H9 (cell line): Measurements from ENCODE around the gene MMD. TPM values are rescaled to one million over a fixed set of nuclear protein-coding genes. Genes with fewer than 3 reads are reported as not detected.

Experiments
- DNase-seq: peaks from one replicate; pipeline ENCODE4 v3.0.0-alpha.2; 2017
- H2AFZ ChIP-seq: one replicate; pipeline ENCODE4 v1.6.1; 2013; ENCODE audit warnings: mild to moderate bottlenecking, low read length, control low read depth, moderate library complexity
- H2AK5ac ChIP-seq: 2 replicates; pipeline ENCODE4 v1.6.1; 2013; ENCODE audit warnings: low read length, control low read depth, mixed read lengths; ENCODE audit not compliant: insufficient read length
- H2BK120ac ChIP-seq: one replicate; pipeline ENCODE4 v1.6.1; 2013; ENCODE audit warnings: low read depth, mild to moderate bottlenecking, low read length, control low read depth, inconsistent platforms; ENCODE audit not compliant: poor library complexity, severe bottlenecking
- H2BK12ac ChIP-seq: 2 replicates; pipeline ENCODE4 v1.6.1; 2013; ENCODE audit warnings: low read length, control low read depth, mixed read lengths, low read depth; ENCODE audit not compliant: insufficient read length
- H2BK15ac ChIP-seq: 2 replicates; pipeline ENCODE4 v1.6.1; 2013; ENCODE audit warnings: low read depth, low read length, control low read depth
- H2BK20ac ChIP-seq: one replicate; pipeline ENCODE4 v1.6.1; 2013; ENCODE audit warnings: low read depth, mild to moderate bottlenecking, low read length, control low read depth, inconsistent platforms; ENCODE audit not compliant: poor library complexity, severe bottlenecking
- H2BK5ac ChIP-seq: 2 replicates; pipeline ENCODE4 v1.6.1; 2013; ENCODE audit warnings: low read length, control low read depth, mixed read lengths; ENCODE audit not compliant: insufficient read length
- H3K14ac ChIP-seq: 2 replicates; pipeline ENCODE4 v1.6.1; 2013; ENCODE audit warnings: low read length, control low read depth; ENCODE audit not compliant: insufficient read depth
- H3K18ac ChIP-seq: 2 replicates; pipeline ENCODE4 v1.6.1; 2013; ENCODE audit warnings: low read depth, mild to moderate bottlenecking, mixed read lengths, low read length, control low read depth; ENCODE audit not compliant: insufficient read length
- H3K23ac ChIP-seq: 2 replicates; pipeline ENCODE4 v1.6.1; 2013; ENCODE audit warnings: low read length, control low read depth, mixed read lengths, low read depth; ENCODE audit not compliant: insufficient read length
- H3K23me2 ChIP-seq: 2 replicates; pipeline ENCODE4 v1.6.1; 2013; ENCODE audit warnings: low read depth, mild to moderate bottlenecking, mixed read lengths, low read length, control low read depth; ENCODE audit not compliant: insufficient read length, poor library complexity, severe bottlenecking
- H3K27ac ChIP-seq: 2 replicates; pipeline ENCODE4 v1.5.1; 2013; ENCODE audit warnings: low read length, control low read depth, mixed read lengths, low read depth; ENCODE audit not compliant: insufficient read length
- H3K27me3 ChIP-seq: 2 replicates; pipeline ENCODE4 v1.6.1; 2013; ENCODE audit warnings: low read length, control low read depth, inconsistent platforms; ENCODE audit not compliant: insufficient read depth
- H3K4ac ChIP-seq: 2 replicates; pipeline ENCODE4 v1.6.1; 2013; ENCODE audit warnings: low read depth, mild to moderate bottlenecking, control low read depth, inconsistent platforms, low read length, moderate library complexity
- H3K4me1 ChIP-seq: 2 replicates; pipeline ENCODE4 v1.6.1; 2013; ENCODE audit warnings: low read length, control low read depth, inconsistent platforms; ENCODE audit not compliant: insufficient read depth
- H3K4me2 ChIP-seq: 2 replicates; pipeline ENCODE4 v1.6.1; 2013; ENCODE audit warnings: low read length, control low read depth, mixed read lengths; ENCODE audit not compliant: insufficient read length, insufficient read depth
- H3K56ac ChIP-seq: 2 replicates; pipeline ENCODE4 v1.6.1; 2013; ENCODE audit warnings: low read depth, mild to moderate bottlenecking, mixed read lengths, low read length, control low read depth; ENCODE audit not compliant: insufficient read length
- H3K79me1 ChIP-seq: 2 replicates; pipeline ENCODE4 v1.6.1; 2013; ENCODE audit warnings: low read depth, mild to moderate bottlenecking, moderate library complexity, low read length, control low read depth, inconsistent platforms; ENCODE audit not compliant: insufficient read depth, poor library complexity, severe bottlenecking
- H3K79me2 ChIP-seq: 2 replicates; pipeline ENCODE4 v1.6.1; 2013; ENCODE audit warnings: low read length, control low read depth, inconsistent platforms; ENCODE audit not compliant: insufficient read depth
- H3K9ac ChIP-seq: 2 replicates; pipeline ENCODE4 v1.6.1; 2013; ENCODE audit warnings: low read length, control low read depth, mixed read lengths; ENCODE audit not compliant: insufficient read length; ENCODE audit errors: extremely low read depth
- H3K9me3 ChIP-seq: one replicate; pipeline ENCODE4 v1.6.1; 2013; ENCODE audit warnings: low read depth, low read length, inconsistent platforms; ENCODE audit not compliant: control insufficient read depth
- H3T11ph ChIP-seq: one replicate; pipeline ENCODE4 v1.6.1; 2013; ENCODE audit warnings: mild to moderate bottlenecking, low read length, control low read depth, inconsistent platforms
- H4K20me1 ChIP-seq: one replicate; pipeline ENCODE4 v1.6.1; 2013; ENCODE audit not compliant: control insufficient read depth, insufficient read length, insufficient read depth
- H4K5ac ChIP-seq: 2 replicates; pipeline ENCODE4 v1.6.1; 2013; ENCODE audit warnings: low read depth, mild to moderate bottlenecking, mixed read lengths, low read length, control low read depth; ENCODE audit not compliant: insufficient read length
- H4K8ac ChIP-seq: replicated peaks from 2 replicates; pipeline ENCODE4 v1.6.1; 2013; ENCODE audit warnings: low read length, control low read depth, mixed read lengths, low read depth; ENCODE audit not compliant: insufficient read length
- H4K91ac ChIP-seq: 2 replicates; pipeline ENCODE4 v1.6.1; 2013; ENCODE audit warnings: low read depth, mild to moderate bottlenecking, moderate library complexity, mixed read lengths, low read length, control low read depth; ENCODE audit not compliant: insufficient read length
- H3K27ac Mint-ChIP-seq, 3 experiments: 2 replicates in 2 of 3; 3 replicates in 1 of 3; pipeline ENCODE4 v1.8.0; 2020 to 2021; ENCODE audit warnings: mixed read lengths in 3 of 3, mild to moderate bottlenecking in 1 of 3, moderate library complexity in 1 of 3
- H3K27me3 Mint-ChIP-seq: 2 replicates; pipeline ENCODE4 v1.8.0; 2021; ENCODE audit warnings: low read depth, mild to moderate bottlenecking, moderate library complexity, mixed read lengths
- H3K36me3 Mint-ChIP-seq, 3 experiments: 2 replicates in 2 of 3; 3 replicates in 1 of 3; pipeline ENCODE4 v1.8.0; 2020 to 2021; ENCODE audit warnings: low read depth in 3 of 3, mixed read lengths in 3 of 3; ENCODE audit not compliant: insufficient read depth in 1 of 3
- H3K4me1 Mint-ChIP-seq, 2 experiments: 2 replicates each; pipeline ENCODE4 v1.8.0; 2020; ENCODE audit warnings: mixed read lengths in 2 of 2
- H3K4me3 Mint-ChIP-seq, 2 experiments: 2 replicates in 1 of 2; 3 replicates in 1 of 2; pipeline ENCODE4 v1.8.0; 2020 to 2021; ENCODE audit warnings: mild to moderate bottlenecking in 2 of 2, mixed read lengths in 2 of 2, moderate library complexity in 1 of 2
- H3K9me3 Mint-ChIP-seq, 2 experiments: 2 replicates in 1 of 2; 3 replicates in 1 of 2; pipeline ENCODE4 v1.8.0; 2020; ENCODE audit warnings: mild to moderate bottlenecking in 2 of 2, mixed read lengths in 2 of 2, moderate library complexity in 1 of 2
- CTCF ChIP-seq: fragments of 200-600 bp; sonication (generic); conservative IDR thresholded peaks from 3 replicates; pipeline ENCODE4 v1.8.0; 2021; ENCODE audit warnings: antibody characterized with exemption, mild to moderate bottlenecking
- WGBS: extraction: QIAGEN DNeasy Blood & Tissue Kit; methylation state at CpG from one replicate; pipeline ENCODE4 v1.1.7; 2013; ENCODE audit warnings: missing lambda C conversion rate, low lambda C conversion rate, mixed read lengths; ENCODE audit not compliant: insufficient read length; ENCODE audit errors: extremely low coverage; 5-methylcytosine and 5-hydroxymethylcytosine counted together
- total RNA-seq: library from RNA; stranded (reverse); gene quantifications from 2 replicates; pipeline ENCODE4 v1.2.1, GENCODE V29; 2021

MMD gene
- total RNA-seq, 1 experiment from 2014 or later: 24.0 TPM

GRCh38 chr17:55437159-55437605 lies 15.5 kb upstream of the MMD start:
- Histone ChIP-seq H4K5ac (no peak overlapping the region), H3K4me2 (no peak overlapping the region), H2BK120ac (no peak overlapping the region), H3K23me2 (no peaks in the 10 kb centered on the region), H4K20me1 (no peaks in the 10 kb centered on the region), H3K4me1 (no peaks in the 10 kb centered on the region; the same call in 1 of the 2 replicates), H3T11ph (no peak overlapping the region), H3K18ac (no peak overlapping the region), H3K4ac (no peak overlapping the region), H3K9me3 (no peaks in the 10 kb centered on the region), H3K14ac (no peak overlapping the region), H3K9ac (no peak overlapping the region), H4K91ac (no peak overlapping the region), H2BK15ac (no peak overlapping the region), H2AFZ (no peak overlapping the region), H3K23ac (no peak overlapping the region), H4K8ac (no peak overlapping the region), H2BK12ac (no peak overlapping the region), H3K27ac (no peak overlapping the region), H3K27me3 (no peaks in the 10 kb centered on the region), H2AK5ac (no peak overlapping the region), H3K56ac (no peak overlapping the region), H3K79me2 (no peaks in the 10 kb centered on the region), H3K79me1 (no peaks in the 10 kb centered on the region), H2BK5ac (no peak overlapping the region), H2BK20ac (no peak overlapping the region)
- no peak overlapping the region for H3K4me3 Mint-ChIP-seq
- TF ChIP-seq CTCF: no peak
- no CpG with 5 or more reads among the region's 5 CpGs for WGBS
- H3K27ac Mint-ChIP-seq: peak overlapping the region in 2 of 3 experiments; percentile 30 to 62; a peak in 2 of 7 replicates
- no peaks in the 10 kb centered on the region; a peak in 2 of 7 replicates for H3K36me3 Mint-ChIP-seq
- peaks cover 9 to 17% of the 10 kb centered on the region in 2 experiments for H3K4me1 Mint-ChIP-seq
- no peaks in the 10 kb centered on the region for H3K27me3 Mint-ChIP-seq
- no peak for DNase-seq
- peaks cover 0 to 5% of the 10 kb centered on the region in 2 experiments; a peak in 4 of 5 replicates for H3K9me3 Mint-ChIP-seq
